Parathyroid adenoma (tissue), 2 donors: ENCODE measurements around the gene MYBPC2.

Experiments used
- H2AFZ ChIP-seq: fragments of 300-600 bp; sonication (generic); one replicate; pipeline ENCODE4 v1.7.0; 2017; ENCODE audit warnings: antibody characterized with exemption, mild to moderate bottlenecking
- H3K27ac ChIP-seq: fragments of 300-600 bp; sonication (generic); one replicate; pipeline ENCODE4 v1.7.0; 2017
- H3K27me3 ChIP-seq: fragments of 300-600 bp; sonication (generic); one replicate; pipeline ENCODE4 v1.7.0; 2017; ENCODE audit warnings: low read length; ENCODE audit not compliant: control insufficient read depth, insufficient read depth
- H3K36me3 ChIP-seq: fragments of 300-600 bp; sonication (generic); one replicate; pipeline ENCODE4 v1.7.0; 2017; ENCODE audit warnings: low read length; ENCODE audit not compliant: control insufficient read depth, insufficient read depth
- H3K4me1 ChIP-seq: fragments of 300-600 bp; sonication (generic); one replicate; pipeline ENCODE4 v1.7.0; 2017; ENCODE audit warnings: control low read depth
- H3K4me2 ChIP-seq: fragments of 300-600 bp; sonication (generic); one replicate; pipeline ENCODE4 v1.7.0; 2017; ENCODE audit warnings: low read length
- H3K4me3 ChIP-seq: fragments of 300-600 bp; sonication (generic); one replicate; pipeline ENCODE4 v1.7.0; 2017; ENCODE audit warnings: low read depth, low read length
- H3K79me2 ChIP-seq: fragments of 300-600 bp; sonication (generic); one replicate; pipeline ENCODE4 v1.7.0; 2017; ENCODE audit warnings: control low read depth
- H3K9ac ChIP-seq: fragments of 300-600 bp; sonication (generic); one replicate; pipeline ENCODE4 v1.7.0; 2017; ENCODE audit warnings: mild to moderate bottlenecking
- H3K9me3 ChIP-seq: fragments of 300-600 bp; sonication (generic); one replicate; pipeline ENCODE4 v1.7.0; 2017; ENCODE audit warnings: low read length; ENCODE audit not compliant: control insufficient read depth
- TF ChIP-seq, protein P1 (sequence below): fragments of 300-600 bp; sonication (generic); IDR thresholded peaks from one replicate; pipeline ENCODE4 v1.7.0; 2017; ENCODE audit warnings: antibody characterized with exemption, mild to moderate bottlenecking
- donor health status: primary hyperparathyroidism.

Gene MYBPC2

DNA sequence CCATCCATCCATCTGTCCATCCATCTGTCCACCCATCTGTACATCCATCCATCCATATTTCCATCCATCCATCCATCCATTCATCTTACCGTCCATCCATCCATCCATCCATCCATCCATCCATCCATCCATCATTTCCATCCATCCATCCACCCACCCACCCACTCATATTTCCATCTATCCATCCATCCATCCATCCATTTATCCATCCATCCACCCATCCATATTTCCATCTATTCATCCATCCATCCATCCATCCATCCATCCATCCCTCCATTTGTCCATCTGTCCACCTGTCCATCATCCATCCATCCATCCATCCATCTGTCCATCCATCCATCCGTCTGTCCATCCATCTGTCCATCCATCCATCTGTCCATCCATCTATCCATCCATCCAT is 23.3 kb downstream of the MYBPC2 start:
- Histone ChIP-seq H3K27me3 (no peaks in the 10 kb centered on the region), H3K4me3 (no peak overlapping the region), H3K9ac (no peak overlapping the region), H3K36me3 (no peaks in the 10 kb centered on the region), H2AFZ (no peak overlapping the region), H3K4me2 (no peak overlapping the region), H3K4me1 (no peaks in the 10 kb centered on the region), H3K9me3 (no peaks in the 10 kb centered on the region), H3K79me2 (no peaks in the 10 kb centered on the region), H3K27ac (no peak overlapping the region)
- TF ChIP-seq, protein P1, sequence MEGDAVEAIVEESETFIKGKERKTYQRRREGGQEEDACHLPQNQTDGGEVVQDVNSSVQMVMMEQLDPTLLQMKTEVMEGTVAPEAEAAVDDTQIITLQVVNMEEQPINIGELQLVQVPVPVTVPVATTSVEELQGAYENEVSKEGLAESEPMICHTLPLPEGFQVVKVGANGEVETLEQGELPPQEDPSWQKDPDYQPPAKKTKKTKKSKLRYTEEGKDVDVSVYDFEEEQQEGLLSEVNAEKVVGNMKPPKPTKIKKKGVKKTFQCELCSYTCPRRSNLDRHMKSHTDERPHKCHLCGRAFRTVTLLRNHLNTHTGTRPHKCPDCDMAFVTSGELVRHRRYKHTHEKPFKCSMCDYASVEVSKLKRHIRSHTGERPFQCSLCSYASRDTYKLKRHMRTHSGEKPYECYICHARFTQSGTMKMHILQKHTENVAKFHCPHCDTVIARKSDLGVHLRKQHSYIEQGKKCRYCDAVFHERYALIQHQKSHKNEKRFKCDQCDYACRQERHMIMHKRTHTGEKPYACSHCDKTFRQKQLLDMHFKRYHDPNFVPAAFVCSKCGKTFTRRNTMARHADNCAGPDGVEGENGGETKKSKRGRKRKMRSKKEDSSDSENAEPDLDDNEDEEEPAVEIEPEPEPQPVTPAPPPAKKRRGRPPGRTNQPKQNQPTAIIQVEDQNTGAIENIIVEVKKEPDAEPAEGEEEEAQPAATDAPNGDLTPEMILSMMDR: no peak

DNA sequence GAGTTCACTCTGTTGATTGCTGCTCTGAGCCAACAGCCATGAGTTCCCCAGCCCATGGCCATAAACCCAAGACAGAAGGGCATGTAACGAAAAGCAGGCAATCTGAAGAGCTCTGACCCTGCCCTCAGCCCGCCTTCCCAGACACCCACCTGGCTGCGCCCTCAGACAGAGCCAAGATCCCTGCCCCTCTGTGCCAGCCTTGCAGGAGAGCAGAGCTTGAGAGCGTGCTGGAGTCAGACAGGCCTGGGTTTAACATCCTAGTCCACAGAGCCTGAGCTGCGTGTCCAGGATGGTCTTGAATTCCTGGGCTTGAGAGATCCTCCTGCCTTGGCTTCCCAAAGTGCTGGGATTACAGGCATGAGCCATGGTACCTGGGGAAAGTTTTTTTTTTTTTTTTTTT is 24.6 kb downstream of the MYBPC2 start:
- Histone ChIP-seq H3K27me3 (no peaks in the 10 kb centered on the region), H3K27ac (no peak overlapping the region)

DNA sequence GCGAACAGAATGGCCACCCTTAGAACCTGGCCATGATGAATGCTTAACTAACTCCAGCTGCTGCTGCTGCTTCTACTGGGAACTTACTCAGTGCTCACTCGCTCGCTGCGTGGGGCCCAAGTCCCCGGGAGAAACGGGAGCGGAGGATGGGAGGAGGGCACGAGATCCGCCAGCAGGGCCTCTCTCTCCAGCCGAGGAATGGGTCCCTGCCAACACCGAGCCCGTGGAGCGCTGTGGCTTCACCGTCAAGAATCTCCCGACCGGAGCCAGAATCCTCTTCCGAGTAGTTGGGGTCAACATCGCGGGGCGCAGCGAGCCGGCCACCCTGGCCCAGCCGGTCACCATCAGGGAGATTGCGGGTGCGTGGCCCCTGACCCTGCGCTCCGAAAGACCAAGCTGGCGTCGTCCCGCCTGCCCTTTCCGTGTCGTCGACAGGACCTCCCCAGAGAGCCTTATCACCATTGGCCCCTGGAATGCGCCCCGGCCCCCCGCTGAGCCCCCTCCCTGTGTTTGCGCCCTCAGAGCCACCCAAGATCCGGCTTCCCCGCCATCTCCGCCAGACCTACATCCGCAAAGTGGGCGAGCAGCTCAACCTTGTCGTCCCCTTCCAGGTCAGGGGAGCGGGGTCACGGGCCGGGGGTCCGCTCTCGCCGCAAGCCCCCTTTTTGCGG is 25.8 kb downstream of the MYBPC2 start:
- no peak overlapping the region for H2AFZ ChIP-seq
- H3K4me3 ChIP-seq: no peak overlapping the region
- H3K4me2 ChIP-seq: no peak overlapping the region
- no peaks in the 10 kb centered on the region for H3K36me3 ChIP-seq
- H3K27me3 ChIP-seq: no peaks in the 10 kb centered on the region
- no peak overlapping the region for H3K9ac ChIP-seq
- H3K9me3 ChIP-seq: no peaks in the 10 kb centered on the region
- no peaks in the 10 kb centered on the region for H3K79me2 ChIP-seq
- no peaks in the 10 kb centered on the region for H3K4me1 ChIP-seq
- TF ChIP-seq, protein P1: no peak
- no peak overlapping the region for H3K27ac ChIP-seq

More for the DNA sequence above, 24.6 kb downstream of the MYBPC2 start:
- H2AFZ ChIP-seq: no peak overlapping the region
- no peaks in the 10 kb centered on the region for H3K9me3 ChIP-seq
- TF ChIP-seq, protein P1: no peak
- no peak overlapping the region for H3K4me2 ChIP-seq
- H3K79me2 ChIP-seq: no peaks in the 10 kb centered on the region
- no peaks in the 10 kb centered on the region for H3K4me1 ChIP-seq
- H3K9ac ChIP-seq: no peak overlapping the region
- no peaks in the 10 kb centered on the region for H3K36me3 ChIP-seq
- H3K4me3 ChIP-seq: no peak overlapping the region

DNA sequence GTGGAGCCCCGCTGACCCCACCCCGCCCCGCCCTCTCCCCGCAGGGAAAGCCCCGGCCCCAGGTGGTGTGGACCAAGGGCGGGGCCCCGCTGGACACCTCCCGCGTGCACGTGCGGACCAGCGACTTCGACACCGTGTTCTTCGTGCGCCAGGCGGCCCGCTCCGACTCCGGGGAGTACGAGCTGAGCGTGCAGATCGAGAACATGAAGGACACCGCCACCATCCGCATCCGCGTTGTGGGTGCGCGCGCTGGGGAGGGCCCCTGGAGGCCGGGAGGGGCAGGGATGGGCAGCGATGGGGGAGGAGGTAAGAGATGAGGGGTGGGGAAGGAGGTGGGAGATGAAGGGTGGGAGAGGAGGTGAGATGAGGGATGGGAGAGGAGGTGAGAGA is 26.4 kb downstream of the MYBPC2 start:
- Histone ChIP-seq H3K36me3 (no peaks in the 10 kb centered on the region), H3K9me3 (no peaks in the 10 kb centered on the region), H3K4me1 (no peaks in the 10 kb centered on the region), H3K27ac (no peak overlapping the region), H2AFZ (no peak overlapping the region), H3K79me2 (no peaks in the 10 kb centered on the region), H3K4me3 (no peak overlapping the region), H3K9ac (no peak overlapping the region), H3K27me3 (no peaks in the 10 kb centered on the region), H3K4me2 (no peak overlapping the region)
- TF ChIP-seq, protein P1: no peak

DNA sequence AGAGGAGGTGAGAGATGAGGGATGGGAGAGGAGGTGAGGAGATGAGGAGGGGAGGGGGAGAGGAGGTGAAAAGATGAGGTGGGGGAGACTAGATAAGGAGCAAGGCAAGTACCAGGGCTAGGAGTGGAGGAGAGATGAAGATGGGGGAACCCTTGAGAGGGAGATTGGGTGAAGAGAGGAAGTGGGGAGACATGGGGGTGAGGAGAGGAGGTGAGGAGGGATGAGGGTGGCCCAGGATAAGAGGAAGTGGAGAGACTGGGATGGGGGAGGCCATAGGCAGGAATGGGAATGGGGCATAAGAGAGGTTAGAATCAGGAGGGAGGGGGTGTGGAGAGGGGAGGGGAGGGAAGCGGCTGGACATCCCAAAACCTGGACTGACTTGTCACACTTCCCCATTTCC is 26.9 kb downstream of the MYBPC2 start:
- H3K4me1 ChIP-seq: no peaks in the 10 kb centered on the region
- no peak overlapping the region for H3K27ac ChIP-seq
- H3K9me3 ChIP-seq: no peaks in the 10 kb centered on the region
- H3K4me3 ChIP-seq: no peak overlapping the region
- H3K27me3 ChIP-seq: no peaks in the 10 kb centered on the region
- TF ChIP-seq, protein P1: no peak
- H3K79me2 ChIP-seq: no peaks in the 10 kb centered on the region
- H3K4me2 ChIP-seq: no peak overlapping the region
- no peaks in the 10 kb centered on the region for H3K36me3 ChIP-seq
- H3K9ac ChIP-seq: no peak overlapping the region
- H2AFZ ChIP-seq: no peak overlapping the region
